T-helper 17 cell (primary cell): Measurements from ENCODE around the gene GDF3. TPM values are rescaled to one million over a fixed set of nuclear protein-coding genes. Genes with fewer than 3 reads are reported as not detected.
"Not testable (repeated sequence)": the region's sequence is repeated elsewhere in the genome, so short reads cannot be mapped to it uniquely, and the experiment has no call there.

Experiments used
- ATAC-seq: fragments of 150-1000 bp; cut with Tn5 transposase; 2 replicates; pipeline ENCODE4 v1.10.0; 2021; ENCODE audit warnings: mild to moderate bottlenecking, moderate library complexity
- DNase-seq, 3 donors: peaks; one replicate each; pipeline versions ENCODE4 v3.0.0 to v3.0.0-alpha.2; 2020 to 2021
- H3K9me3 ChIP-seq: one replicate; pipeline ENCODE4 v1.7.0; 2013; ENCODE audit warnings: low read length, mild to moderate bottlenecking; ENCODE audit not compliant: control insufficient read depth, poor library complexity, severe bottlenecking
- H3K27ac Mint-ChIP-seq: one replicate; pipeline ENCODE4 v1.8.0; 2022; ENCODE audit warnings: mild to moderate bottlenecking, moderate library complexity, mixed read lengths
- H3K27me3 Mint-ChIP-seq: one replicate; pipeline ENCODE4 v1.8.0; 2022; ENCODE audit warnings: mixed read lengths
- H3K36me3 Mint-ChIP-seq: one replicate; pipeline ENCODE4 v1.8.0; 2022; ENCODE audit warnings: low read depth, mixed read lengths
- H3K4me1 Mint-ChIP-seq: one replicate; pipeline ENCODE4 v1.8.0; 2022; ENCODE audit warnings: mild to moderate bottlenecking, mixed read lengths
- H3K4me3 Mint-ChIP-seq: one replicate; pipeline ENCODE4 v1.8.0; 2022; ENCODE audit warnings: mild to moderate bottlenecking, moderate library complexity, mixed read lengths
- total RNA-seq, 4 donors: library from RNA in 2 of 4; stranded (reverse) in 2 of 4; gene quantifications; one replicate each; pipeline ENCODE4 v1.2.3 and lab custom pipeline; 2022 to 2026

The GDF3 gene
- total RNA-seq, 2 donors from 2014 or later = not detected

DNA sequence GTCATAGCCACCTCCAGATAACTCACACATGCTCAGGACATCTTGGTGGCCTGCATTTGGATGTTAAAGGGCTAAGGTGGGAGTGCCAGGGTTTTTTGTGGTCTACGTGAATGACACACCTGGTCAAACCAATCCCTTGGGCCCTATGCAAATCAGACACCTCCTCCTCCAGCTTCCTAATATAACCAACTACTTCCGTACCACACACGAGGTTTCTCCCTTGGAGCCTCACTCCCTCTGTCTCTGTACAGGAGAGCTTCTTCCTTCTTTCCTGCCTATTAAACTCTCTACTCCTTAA is 49.4 kb downstream of the GDF3 start:
- no peak overlapping the region for H3K4me3 Mint-ChIP-seq
- H3K27ac Mint-ChIP-seq = no peak overlapping the region
- no peaks in the 10 kb centered on the region for H3K36me3 Mint-ChIP-seq
- peaks cover 5% of the 10 kb centered on the region for H3K27me3 Mint-ChIP-seq
- peaks cover 3% of the 10 kb centered on the region for H3K4me1 Mint-ChIP-seq
- DNase-seq (no peak), ATAC-seq (no peak)
- H3K9me3 ChIP-seq = no peaks in the 10 kb centered on the region

- H3K27ac Mint-ChIP-seq = no peak overlapping the region
- H3K36me3 Mint-ChIP-seq = no peaks in the 10 kb centered on the region
- DNase-seq (peak in 1 of 3 donors; percentile 19), ATAC-seq (no peak)
- H3K4me1 Mint-ChIP-seq = peaks cover 8% of the 10 kb centered on the region
- no peaks in the 10 kb centered on the region for H3K9me3 ChIP-seq
- peaks cover 5% of the 10 kb centered on the region for H3K27me3 Mint-ChIP-seq
- H3K4me3 Mint-ChIP-seq = no peak overlapping the region
Observed at GRCh38 chr12:7645395-7646177, 50.0 kb downstream of the GDF3 start.

DNA sequence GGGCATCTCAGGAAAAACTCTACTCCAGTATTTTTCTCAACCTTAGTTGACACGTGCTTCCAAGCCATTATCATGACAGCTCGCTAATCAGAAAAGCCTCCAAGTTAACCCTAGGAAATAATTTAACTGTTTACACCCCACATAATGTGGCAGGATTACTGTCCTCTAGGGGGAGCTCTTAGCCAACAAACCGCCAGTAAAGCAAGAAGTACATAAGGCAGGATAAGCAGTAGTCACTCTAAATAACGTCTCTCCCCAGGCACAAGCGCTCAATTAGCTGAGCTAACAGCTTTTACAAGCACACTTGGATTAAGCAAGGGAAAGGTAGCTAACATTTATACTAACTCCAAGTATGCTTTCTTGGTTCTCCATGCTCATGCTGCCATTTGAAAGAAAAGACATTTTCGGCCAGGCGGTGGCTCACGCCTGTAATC is 52.7 kb downstream of the GDF3 start:
- Mint-ChIP-seq H3K27ac (no peak overlapping the region), H3K27me3 (peaks cover 11% of the 10 kb centered on the region), H3K4me3 (no peak overlapping the region), H3K36me3 (no peaks in the 10 kb centered on the region), H3K4me1 (peaks cover 22% of the 10 kb centered on the region)
- DNase-seq (no peak), ATAC-seq (no peak)
- no peaks in the 10 kb centered on the region for H3K9me3 ChIP-seq

DNA sequence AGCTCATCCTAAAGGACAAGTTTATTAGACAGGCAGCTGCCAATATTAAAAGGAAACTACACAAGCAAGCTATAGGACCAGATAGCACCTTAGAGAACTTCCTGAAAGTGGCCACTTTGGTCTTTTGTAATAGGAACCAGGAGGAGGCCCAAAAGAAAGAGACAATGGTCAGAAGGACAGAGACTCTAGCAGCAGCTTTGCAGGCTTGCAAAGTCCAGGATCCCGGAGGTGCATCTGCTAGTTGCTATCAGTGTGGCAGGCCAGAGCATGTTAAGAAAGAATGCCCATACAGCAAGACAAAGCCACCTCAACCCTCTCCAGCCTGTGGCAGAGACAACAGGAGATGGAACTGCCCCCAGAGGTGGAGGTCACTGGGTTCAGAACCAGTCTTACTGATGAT is 53.3 kb downstream of the GDF3 start:
- H3K27ac Mint-ChIP-seq = no peak overlapping the region
- no peak for ATAC-seq

DNA sequence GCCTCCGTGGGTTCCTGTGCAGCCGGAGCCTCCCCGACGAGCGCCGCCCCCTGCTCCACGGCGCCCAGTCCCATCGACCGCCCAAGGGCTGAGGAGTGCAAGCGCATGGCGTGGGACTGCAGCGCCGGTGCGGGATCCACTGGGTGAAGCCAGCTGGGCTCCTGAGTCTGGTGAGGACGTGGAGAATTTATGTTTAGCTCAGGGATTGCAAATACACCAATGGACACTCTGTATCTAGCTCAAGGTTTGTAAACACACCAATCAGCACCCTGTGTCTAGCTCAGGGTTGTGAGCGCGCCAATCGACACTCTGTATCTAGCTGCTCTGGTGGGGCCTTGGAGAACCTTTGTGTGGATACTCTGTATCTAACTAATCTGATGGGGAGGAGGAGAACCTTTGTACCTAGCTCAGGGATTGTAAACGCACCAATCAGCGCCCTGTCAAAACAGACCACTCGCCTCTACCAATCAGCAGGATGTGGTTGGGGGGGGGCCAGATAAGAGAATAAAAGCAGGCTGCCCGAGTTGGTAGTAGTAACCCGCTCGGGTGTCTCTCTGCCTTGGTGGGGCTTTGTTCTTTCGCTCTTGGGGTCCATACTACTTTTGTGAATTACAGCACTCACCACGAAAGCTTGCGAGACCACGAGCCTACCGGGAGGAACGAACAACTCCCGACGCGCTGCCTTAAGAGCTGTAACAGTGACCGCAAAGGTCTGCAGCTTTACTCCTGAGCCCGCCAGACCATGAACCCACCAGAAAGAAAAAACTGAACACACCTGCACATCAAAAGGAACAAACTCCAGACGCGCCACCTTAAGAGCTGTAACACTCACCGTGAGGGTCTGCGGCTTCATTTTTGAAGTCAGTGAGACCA is 55.2 kb downstream of the GDF3 start:
- DNase-seq (peak in 1 of 3 donors; percentile 43), ATAC-seq (peak; percentile 35)
- not testable (repeated sequence) for H3K27ac Mint-ChIP-seq, H3K36me3 Mint-ChIP-seq, H3K9me3 ChIP-seq, H3K27me3 Mint-ChIP-seq
- Mint-ChIP-seq H3K4me3 (peak overlapping the region; percentile 80), H3K4me1 (peaks cover 22% of the 10 kb centered on the region)

More for the DNA sequence above, 53.3 kb downstream of the GDF3 start:
- Mint-ChIP-seq H3K4me3 (no peak overlapping the region), H3K36me3 (no peaks in the 10 kb centered on the region), H3K4me1 (peaks cover 22% of the 10 kb centered on the region), H3K27me3 (peaks cover 11% of the 10 kb centered on the region)
- no peaks in the 10 kb centered on the region for H3K9me3 ChIP-seq
- DNase-seq = no peak

Other genes with a start within 250 kb of the GDF3 start
- 1 to 10 TPM in 1 of 2 donors, under 1 TPM in 1; 0.89 to 2.9 TPM for gene CD163, start 192.0 kb downstream of the GDF3 start, total RNA-seq
- not detected for gene APOBEC1, start 29.9 kb downstream of the GDF3 start, total RNA-seq
- gene DPPA3, start 15.7 kb upstream of the GDF3 start, total RNA-seq = not detected
- gene CLEC4C, start 51.6 kb upstream of the GDF3 start, total RNA-seq = not detected
- not detected for gene NANOGNB, start 69.4 kb upstream of the GDF3 start, total RNA-seq
- not detected for gene NANOG, start 93.6 kb upstream of the GDF3 start, total RNA-seq
- 1 to 10 TPM in 1 of 2 donors, under 1 TPM in 1; 0.17 to 6.4 TPM for gene SLC2A14, start 177.1 kb upstream of the GDF3 start, total RNA-seq
- gene SLC2A3, start 240.4 kb upstream of the GDF3 start, total RNA-seq = 100 to 1,000 TPM; 689 to 766 TPM